Right renal pelvis (tissue), 4 donors: Measurements from ENCODE around the gene CUL3. TPM values are rescaled to one million over a fixed set of nuclear protein-coding genes. Genes with fewer than 3 reads are reported as not detected.
"Not testable (repeated sequence)": the region's sequence is repeated elsewhere in the genome, so short reads cannot be mapped to it uniquely, and the experiment has no call there.

Source experiments
- DNase-seq, 4 donors: peaks; one replicate each; pipeline ENCODE4 v3.0.0-alpha.2; 2013; ENCODE audit warnings: low read depth in 4 of 4, low spot score in 3 of 4, missing footprints in 1 of 4
- polyA plus RNA-seq, 4 donors: library from polyadenylated mRNA; unstranded; fragments of 120-200 nt; gene quantifications; one replicate each; pipeline ENCODE4 v1.2.1, GENCODE V29; 2013; ENCODE audit not compliant: insufficient read length in 4 of 4

CUL3 gene
- polyA plus RNA-seq, 4 donors = 107 to 140 (median 136) TPM

GRCh38 chr2:224487940-224488339 is 97.2 kb downstream of the CUL3 start:
- not testable (repeated sequence) for DNase-seq

- peak in 3 of 4 donors; percentile 5 to 25 (median 22) for DNase-seq
Measured at GRCh38 chr2:224485081-224486014, 99.8 kb downstream of the CUL3 start.

- no peak for DNase-seq
Measured at GRCh38 chr2:224479826-224480225, 105.3 kb downstream of the CUL3 start.

- no peak for DNase-seq
Measured at GRCh38 chr2:224472827-224473226, 112.3 kb downstream of the CUL3 start.

GRCh38 chr2:224472137-224472536 is 113.0 kb downstream of the CUL3 start:
- DNase-seq = no peak

- DNase-seq = no peak
Measured at GRCh38 chr2:224469374-224469964, 115.7 kb downstream of the CUL3 start.

- no peak for DNase-seq
Measured at GRCh38 chr2:224466304-224466895, 118.8 kb downstream of the CUL3 start.

GRCh38 chr2:224461391-224461790 is 123.8 kb downstream of the CUL3 start:
- no peak for DNase-seq

- no peak for DNase-seq
Measured at GRCh38 chr2:224457408-224458096, 127.6 kb downstream of the CUL3 start.

GRCh38 chr2:224453892-224454291 is 131.3 kb downstream of the CUL3 start:
- DNase-seq = no peak

- no peak for DNase-seq
Measured at GRCh38 chr2:224449212-224450147, 135.7 kb downstream of the CUL3 start.

GRCh38 chr2:224448236-224448635 is 136.9 kb downstream of the CUL3 start:
- DNase-seq = no peak

- DNase-seq = no peak
Measured at GRCh38 chr2:224444783-224445182, 140.4 kb downstream of the CUL3 start.

- DNase-seq = no peak
Measured at GRCh38 chr2:224444021-224444420, 141.1 kb downstream of the CUL3 start.

GRCh38 chr2:224442071-224442967 is 142.8 kb downstream of the CUL3 start:
- peak in 3 of 4 donors; percentile 30 to 39 (median 38) for DNase-seq

- no peak for DNase-seq
Measured at GRCh38 chr2:224440988-224441387, 144.2 kb downstream of the CUL3 start.

- no peak for DNase-seq
Measured at GRCh38 chr2:224438726-224439125, 146.4 kb downstream of the CUL3 start.

- no peak for DNase-seq
Measured at GRCh38 chr2:224436634-224437033, 148.5 kb downstream of the CUL3 start.

- DNase-seq = no peak
Measured at GRCh38 chr2:224434618-224435017, 150.5 kb downstream of the CUL3 start.
